GM12801 (cell line): ENCODE data around the gene TRMT112.

Experiments used
- CTCF ChIP-seq: IDR thresholded peaks from one replicate; pipeline ENCODE4 v1.5.1; 2011; ENCODE audit warnings: control low read depth; ENCODE audit not compliant: insufficient read length; ENCODE audit errors: extremely low read depth

Gene TRMT112

GRCh38 chr11:64324692-64325469, 7.5 kb upstream of the TRMT112 start:
- no peak for TF ChIP-seq CTCF

- no peak for TF ChIP-seq CTCF
Observed at GRCh38 chr11:64323373-64323772, 6.0 kb upstream of the TRMT112 start.

GRCh38 chr11:64322925-64323260, 5.5 kb upstream of the TRMT112 start:
- no peak for TF ChIP-seq CTCF

GRCh38 chr11:64321533-64321932, 4.2 kb upstream of the TRMT112 start:
- no peak for TF ChIP-seq CTCF

GRCh38 chr11:64321026-64321425, 3.7 kb upstream of the TRMT112 start:
- no peak for TF ChIP-seq CTCF

GRCh38 chr11:64320556-64320955, 3.2 kb upstream of the TRMT112 start:
- no peak for TF ChIP-seq CTCF

GRCh38 chr11:64318766-64319761, 1.7 kb upstream of the TRMT112 start:
- no peak for TF ChIP-seq CTCF
